GM12878 (cell line): ENCODE results near the gene TTLL10. TPM values are rescaled to one million over a fixed set of nuclear protein-coding genes. Genes with fewer than 3 reads are reported as not detected.

Experiments used
- ATAC-seq: fragments of 200-7000 bp; cut with Tn5 transposase; 3 replicates; pipeline ENCODE4 v1.9.1; 2020; ENCODE audit warnings: mild to moderate bottlenecking, moderate library complexity
- BruUV-seq: library from RNA; stranded (reverse); fragments of 400-500 nt; replicated peaks from 2 replicates; lab custom pipeline; 2021; lab: Mats Ljungman, UMichigan
- CTCF ChIA-PET: fragments of 300-600 bp; sonication (Branson Sonifier 250); formaldehyde crosslinking; extraction: SDS; loops from one replicate; lab custom pipeline; 2021; ENCODE audit warnings: inconsistent platforms; lab: Yijun Ruan, JAX
- POLR2A ChIA-PET: fragments of 350-600 bp; formaldehyde crosslinking; extraction: SDS; loops from one replicate; lab custom pipeline; 2021; ENCODE audit warnings: inconsistent platforms; lab: Charles Lee
- RAD21 ChIA-PET: fragments of 300-600 bp; sonication (Branson Sonifier 250); formaldehyde crosslinking; loops from one replicate; lab custom pipeline; 2023; ENCODE audit warnings: antibody characterized with exemption; ENCODE audit not compliant: unreplicated experiment; lab: Charles Lee
- SMC1A ChIA-PET: fragments of 300-600 bp; sonication (Branson Sonifier 250); formaldehyde crosslinking; loops from one replicate; lab custom pipeline; 2023; ENCODE audit not compliant: unreplicated experiment, uncharacterized antibody; lab: Charles Lee
- DNase-seq: peaks from one replicate; pipeline ENCODE4 v3.0.0-alpha.2; 2011; ENCODE audit warnings: low read depth, low spot score
- FAIRE-seq: peaks from 3 replicates; lab custom pipeline; 2011; peaks lifted over from hg19 to GRCh38; lab: Jason Lieb, UNC
- H2AFZ ChIP-seq: 2 replicates; pipeline ENCODE4 v1.6.0; 2011; ENCODE audit warnings: low read depth, low read length, control low read depth; ENCODE audit not compliant: control insufficient read depth
- H3K27ac ChIP-seq: 2 replicates; pipeline ENCODE4 v1.5.1; 2011; ENCODE audit warnings: control low read depth; ENCODE audit not compliant: control insufficient read depth, insufficient read depth
- H3K27me3 ChIP-seq, 2 experiments: replicated peaks in 1 of 2; 2 replicates each; pipeline versions ENCODE4 v1.6.0 to v1.6.1; 2011; ENCODE audit warnings: low read length in 1 of 2; ENCODE audit not compliant: control insufficient read depth in 2 of 2, insufficient read depth in 2 of 2
- H3K36me3 ChIP-seq, 2 experiments: 2 replicates each; pipeline ENCODE4 v1.5.1; 2011; ENCODE audit warnings: low read length in 1 of 2; ENCODE audit not compliant: control insufficient read depth in 2 of 2, insufficient read depth in 2 of 2
- H3K4me1 ChIP-seq: 2 replicates; pipeline ENCODE4 v1.6.1; 2011; ENCODE audit warnings: mild to moderate bottlenecking, low read length, moderate library complexity, mixed read lengths; ENCODE audit not compliant: control insufficient read depth, insufficient read depth
- H3K4me2 ChIP-seq: 2 replicates; pipeline ENCODE4 v1.6.0; 2011; ENCODE audit warnings: control low read depth; ENCODE audit not compliant: control insufficient read depth, insufficient read depth
- H3K4me3 ChIP-seq: fragments of 200-600 bp; sonication (generic); 2 replicates; pipeline ENCODE4 v1.5.1; 2016
- H3K79me2 ChIP-seq: 2 replicates; pipeline ENCODE4 v1.6.0; 2011; ENCODE audit warnings: low read length; ENCODE audit not compliant: control insufficient read depth, insufficient read depth
- H3K9ac ChIP-seq: 2 replicates; pipeline ENCODE4 v1.8.0; 2011; ENCODE audit warnings: low read length, control low read depth, mixed read lengths; ENCODE audit not compliant: control insufficient read depth, insufficient read depth
- H3K9me3 ChIP-seq: replicated peaks from 3 replicates; pipeline ENCODE4 v1.5.1; 2011; ENCODE audit warnings: mild to moderate bottlenecking, low read length; ENCODE audit not compliant: control insufficient read depth, insufficient read depth
- H4K20me1 ChIP-seq: 2 replicates; pipeline ENCODE4 v1.6.0; 2011; ENCODE audit not compliant: control insufficient read depth, insufficient read depth
- EGR1 ChIP-seq, 2 experiments: IDR thresholded peaks; 1 replicate in 1 of 2; 2 replicates in 1 of 2; pipeline ENCODE4 v1.6.1; 2011 to 2012; ENCODE audit warnings: low read depth in 2 of 2, low read length in 2 of 2, borderline replicate concordance in 1 of 2, mild to moderate bottlenecking in 1 of 2, moderate library complexity in 1 of 2
- MEF2B ChIP-seq: fragments of 450-650 bp; IDR thresholded peaks from 2 replicates; pipeline ENCODE4 v1.6.1; 2018; ENCODE audit warnings: mild to moderate bottlenecking, moderate library complexity; ENCODE audit not compliant: partially characterized antibody, poor library complexity, severe bottlenecking
- NR2F1 ChIP-seq: fragments of 450-650 bp; conservative IDR thresholded peaks from 2 replicates; pipeline ENCODE4 v1.6.1; 2017; ENCODE audit warnings: mild to moderate bottlenecking
- RAD51 ChIP-seq: fragments of 450-650 bp; IDR thresholded peaks from 2 replicates; pipeline ENCODE4 v1.6.1; 2016; ENCODE audit warnings: moderate library complexity, mild to moderate bottlenecking, inconsistent platforms
- TARDBP ChIP-seq: IDR thresholded peaks from 2 replicates; pipeline ENCODE4 v1.6.1; 2016; ENCODE audit warnings: borderline replicate concordance
- whole genome bisulfite sequencing: methylation state at CpG from one replicate; pipeline ENCODE4 v1.1.6; 2016; ENCODE audit warnings: low lambda C conversion rate; ENCODE audit not compliant: insufficient replicate concordance, insufficient coverage; ENCODE audit errors: missing lambda C conversion rate; 5-methylcytosine and 5-hydroxymethylcytosine counted together
- in situ Hi-C: fragments of 300-500 bp; cut with MboI; formaldehyde crosslinking; loops from 9 replicates; pipeline ENCODE4 v1.14.3; 2018; ENCODE audit warnings: mixed read lengths
- intact Hi-C: fragments of 100-400 bp; cut with micrococcal nuclease; formaldehyde crosslinking; loops from one replicate; pipeline ENCODE4 v1.14.2; 2022; ENCODE audit not compliant: unreplicated experiment
- polyA plus RNA-seq, 11 experiments: library from polyadenylated mRNA; depleted of rRNA in 4 of 11; unstranded in 6 of 11; stranded (reverse) in 5 of 11; fragments of >200 nt; fragmentation: Nextera tagmentation in 4 of 11; fragmentation: Illumina TruSeq in 1 of 11; extraction: Ambion mirVana in 4 of 11; extraction: Trizol in 1 of 11; gene quantifications; 1 replicate in 1 of 11; 2 replicates in 10 of 11; pipeline versions ENCODE4 v1.2.1 to v1.2.3, GENCODE V29; 2011 to 2016; ENCODE audit warnings: inconsistent platforms in 2 of 11, missing spikeins in 2 of 11, low read depth in 1 of 11
- total RNA-seq, 4 experiments: library from RNA; depleted of rRNA in 3 of 4; stranded (reverse); fragments of >200 nt in 3 of 4; fragmentation: Illumina TruSeq in 1 of 4; extraction: Trizol in 1 of 4; gene quantifications; 2 replicates each; pipeline versions ENCODE4 v1.2.1 to v1.2.3, GENCODE V29; 2013 to 2021
- TF ChIP-seq, protein P1 (sequence below), 3 experiments: IDR thresholded peaks in 2 of 3; conservative IDR thresholded peaks in 1 of 3; 2 replicates each; pipeline ENCODE4 v1.5.1; 2011; ENCODE audit warnings: low read depth in 3 of 3, low read length in 3 of 3, mild to moderate bottlenecking in 3 of 3, control low read depth in 2 of 3, moderate library complexity in 2 of 3, inconsistent platforms in 1 of 3, mixed read lengths in 1 of 3; ENCODE audit not compliant: control insufficient read depth in 2 of 3, insufficient read depth in 1 of 3; ENCODE audit errors: extremely low read depth in 1 of 3
- TF ChIP-seq, protein P2 (sequence below): IDR thresholded peaks from 2 replicates; pipeline ENCODE4 v1.6.1; 2011; ENCODE audit warnings: borderline replicate concordance, low read depth, mild to moderate bottlenecking, moderate library complexity, mixed read lengths, low read length; ENCODE audit not compliant: insufficient read depth; ENCODE audit errors: extremely low read length

Gene TTLL10
- total and polyA plus RNA-seq, 10 of the 15 experiments (the other 5 are each of a cell fraction or from before 2014, with no cell fraction given): not detected

DNA sequence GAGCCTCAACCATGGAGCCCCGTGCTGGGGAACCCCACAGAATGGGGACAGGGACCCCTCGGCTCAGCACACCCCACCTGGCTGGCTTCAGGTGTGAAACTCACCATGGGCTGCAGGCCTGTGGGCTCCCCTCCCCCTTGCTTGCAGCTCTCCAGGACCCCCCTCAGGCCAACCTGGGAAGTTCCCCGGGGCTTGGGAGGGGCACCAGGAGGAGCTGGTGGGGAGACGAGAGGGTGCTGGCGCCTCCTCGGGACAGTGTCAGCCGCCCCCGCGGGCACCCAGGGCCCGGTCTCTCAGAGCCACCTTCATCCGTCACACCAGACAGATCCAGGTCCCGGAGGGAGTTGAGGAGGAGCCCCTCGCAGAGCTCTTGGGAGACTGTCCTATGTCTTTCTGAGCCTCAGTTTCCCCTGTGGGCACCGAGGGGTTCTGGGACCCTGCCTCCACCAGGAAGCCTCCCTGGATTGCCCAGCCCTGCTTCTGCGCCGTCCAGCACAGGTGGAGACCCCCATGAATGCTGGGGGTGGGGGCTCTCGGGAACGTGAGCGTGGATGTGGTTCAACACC is 33.4 kb downstream of the TTLL10 start:
- Histone ChIP-seq H3K9ac (no peak overlapping the region), H3K36me3 (no peaks in the 10 kb centered on the region), H3K4me1 (peaks cover 28% of the 10 kb centered on the region), H4K20me1 (no peaks in the 10 kb centered on the region), H3K27ac (no peak overlapping the region), H2AFZ (no peak overlapping the region), H3K27me3 (peaks cover 0 to 8% of the 10 kb centered on the region in 2 experiments; a peak in 1 of 4 replicates)
- no peak for DNase-seq
- no TSS peak for BruUV-seq
- CTCF ChIA-PET: interaction anchor here (1.0 to 2.2 kb wide), 2 partner anchors 16 to 85 kb away, joined by 3 to 14 read pairs; no protein-coding TSS in a partner anchor
- POLR2A ChIA-PET: interaction anchor here (0.8 to 1.5 kb wide), 4 partner anchors 12 to 84 kb away, joined by 3 to 5 read pairs (median 4); no protein-coding TSS in a partner anchor
- intact Hi-C loops: no loop called here
- RAD21 ChIA-PET: interaction anchor here (1.0 to 2.0 kb wide), 4 partner anchors 24 to 85 kb away, joined by 3 to 6 read pairs (median 4); no protein-coding TSS in a partner anchor
- TF ChIP-seq, protein P1, sequence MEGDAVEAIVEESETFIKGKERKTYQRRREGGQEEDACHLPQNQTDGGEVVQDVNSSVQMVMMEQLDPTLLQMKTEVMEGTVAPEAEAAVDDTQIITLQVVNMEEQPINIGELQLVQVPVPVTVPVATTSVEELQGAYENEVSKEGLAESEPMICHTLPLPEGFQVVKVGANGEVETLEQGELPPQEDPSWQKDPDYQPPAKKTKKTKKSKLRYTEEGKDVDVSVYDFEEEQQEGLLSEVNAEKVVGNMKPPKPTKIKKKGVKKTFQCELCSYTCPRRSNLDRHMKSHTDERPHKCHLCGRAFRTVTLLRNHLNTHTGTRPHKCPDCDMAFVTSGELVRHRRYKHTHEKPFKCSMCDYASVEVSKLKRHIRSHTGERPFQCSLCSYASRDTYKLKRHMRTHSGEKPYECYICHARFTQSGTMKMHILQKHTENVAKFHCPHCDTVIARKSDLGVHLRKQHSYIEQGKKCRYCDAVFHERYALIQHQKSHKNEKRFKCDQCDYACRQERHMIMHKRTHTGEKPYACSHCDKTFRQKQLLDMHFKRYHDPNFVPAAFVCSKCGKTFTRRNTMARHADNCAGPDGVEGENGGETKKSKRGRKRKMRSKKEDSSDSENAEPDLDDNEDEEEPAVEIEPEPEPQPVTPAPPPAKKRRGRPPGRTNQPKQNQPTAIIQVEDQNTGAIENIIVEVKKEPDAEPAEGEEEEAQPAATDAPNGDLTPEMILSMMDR (IDR thresholded peaks at IDR 0.05 in 2 of 3, conservative IDR thresholded peaks at IDR 0.05 in 1 of 3; ENCODE audit: control insufficient read depth in 2 of 3, extremely low read depth in 1 of 3, insufficient read depth in 1 of 3, low read depth in 3 of 3, low read length in 3 of 3): peak in 1 of 3 experiments; percentile 23; a peak in 1 of 6 replicates
- peak; percentile 42 for TF ChIP-seq MEF2B
- no peak for TF ChIP-seq RAD51
- 0 out of 2 replicates have a peak, but pooled peaks have one; percentile 45 for TF ChIP-seq NR2F1
- TF ChIP-seq EGR1 (IDR thresholded peaks at IDR 0.05; ENCODE audit: borderline replicate concordance in 1 of 2, low read depth in 2 of 2, low read length in 2 of 2): peak in 1 of 2 experiments; percentile 59; a peak in 1 of 3 replicates
- TF ChIP-seq, protein P2, sequence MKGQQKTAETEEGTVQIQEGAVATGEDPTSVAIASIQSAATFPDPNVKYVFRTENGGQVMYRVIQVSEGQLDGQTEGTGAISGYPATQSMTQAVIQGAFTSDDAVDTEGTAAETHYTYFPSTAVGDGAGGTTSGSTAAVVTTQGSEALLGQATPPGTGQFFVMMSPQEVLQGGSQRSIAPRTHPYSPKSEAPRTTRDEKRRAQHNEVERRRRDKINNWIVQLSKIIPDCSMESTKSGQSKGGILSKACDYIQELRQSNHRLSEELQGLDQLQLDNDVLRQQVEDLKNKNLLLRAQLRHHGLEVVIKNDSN: no peak
- TF ChIP-seq TARDBP: no peak
- TF ChIP-seq, all 136 proteins: peak for 4
- peak; percentile 18 for ATAC-seq
- SMC1A ChIA-PET: interaction anchor here (0.8 to 1.8 kb wide), 3 partner anchors 24 to 85 kb away, joined by 3 to 8 read pairs (median 3); no protein-coding TSS in a partner anchor
- 11% methylated on average over 19 of the region's 19 CpGs for whole genome bisulfite sequencing
- Histone ChIP-seq H3K4me2 (peak overlapping the region; percentile 89), H3K4me3 (no peak overlapping the region), H3K9me3 (no peaks in the 10 kb centered on the region), H3K79me2 (no peaks in the 10 kb centered on the region)
- in situ Hi-C loops: no loop called here
- FAIRE-seq: no peak
